ENCODE measurements around the gene KDM4D.

DNA sequence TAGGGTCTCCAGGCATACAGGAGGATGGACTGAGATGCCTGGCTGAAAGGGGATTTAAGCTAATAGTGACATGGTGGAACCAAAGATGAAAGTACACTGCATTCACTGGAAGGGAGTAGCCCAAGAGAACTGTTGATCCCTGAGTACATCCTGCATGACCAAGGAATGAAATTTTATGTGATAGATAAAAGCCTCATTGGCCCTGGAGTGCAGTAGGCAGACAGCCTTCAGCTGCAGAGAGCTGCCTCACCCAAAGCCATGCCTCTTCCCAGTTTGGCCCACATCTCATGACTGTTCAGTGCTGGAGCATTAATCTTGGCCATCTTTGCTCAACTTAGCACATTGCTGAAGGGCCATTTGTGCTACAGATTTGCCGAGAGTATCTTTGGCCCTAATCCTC is 59.5 kb downstream of the KDM4D start:
- TF ChIP-seq CTCF (IDR thresholded peaks at IDR 0.05; ENCODE audit: insufficient read depth, low read length, poor library complexity, severe bottlenecking) (no peak), EZH2phosphoT487 (conservative IDR thresholded peaks at IDR 0.05; ENCODE audit: low read length) (no peak)

All from SU-DHL-6 (cell line).